ENCODE results near the gene PLEKHG5.
A peak's percentile ranks its signal among the peaks of the same experiment; 100 is the strongest.

The PLEKHG5 gene

GRCh38 chr1:6491480-6491962 is at the start of gene PLEKHG5:
TSS of gene PLEKHG5 (minus strand) at chr1:6491667. CDS start at chr1:6477571, 14,096 bp downstream.
- DNase-seq, result peak; percentile 93

- DNase-seq, result peak; percentile 52
These were observed 47.5 kb upstream of the PLEKHG5 start for GRCh38 chr1:6538956-6539355.

- no peak for DNase-seq
These were observed 44.8 kb upstream of the PLEKHG5 start for GRCh38 chr1:6536291-6536690.

GRCh38 chr1:6535214-6535613 is 43.7 kb upstream of the PLEKHG5 start:
- no peak for DNase-seq

GRCh38 chr1:6534248-6534822 is 42.9 kb upstream of the PLEKHG5 start:
- DNase-seq, result no peak

- DNase-seq, result no peak
These were observed 40.5 kb upstream of the PLEKHG5 start for GRCh38 chr1:6531996-6532395.

GRCh38 chr1:6530504-6531160 is 39.2 kb upstream of the PLEKHG5 start:
- no peak for DNase-seq

- DNase-seq, result no peak
These were observed 37.0 kb upstream of the PLEKHG5 start for GRCh38 chr1:6528492-6528891.

GRCh38 chr1:6526316-6526715 is 34.8 kb upstream of the PLEKHG5 start:
- DNase-seq, result no peak

GRCh38 chr1:6523566-6523965 is 32.1 kb upstream of the PLEKHG5 start:
- DNase-seq, result peak; percentile 22

- DNase-seq, result no peak
These were observed 30.1 kb upstream of the PLEKHG5 start for GRCh38 chr1:6521536-6521935.

- peak; percentile 48 for DNase-seq
These were observed 28.6 kb upstream of the PLEKHG5 start for GRCh38 chr1:6519935-6520671.

GRCh38 chr1:6519491-6519934 is 28.0 kb upstream of the PLEKHG5 start:
- DNase-seq, result no peak

GRCh38 chr1:6517435-6517851 is 26.0 kb upstream of the PLEKHG5 start:
- DNase-seq, result peak; percentile 42

GRCh38 chr1:6515771-6516170 is 24.3 kb upstream of the PLEKHG5 start:
- no peak for DNase-seq

GRCh38 chr1:6513320-6513801 is 21.9 kb upstream of the PLEKHG5 start:
- DNase-seq, result no peak

GRCh38 chr1:6512908-6513280 is 21.4 kb upstream of the PLEKHG5 start:
- no peak for DNase-seq

- no peak for DNase-seq
These were observed 20.9 kb upstream of the PLEKHG5 start for GRCh38 chr1:6512245-6512907.

GRCh38 chr1:6511561-6512244 is 20.2 kb upstream of the PLEKHG5 start:
- no peak for DNase-seq

GRCh38 chr1:6511056-6511455 is 19.6 kb upstream of the PLEKHG5 start:
- DNase-seq, result no peak

- DNase-seq, result no peak
These were observed 19.0 kb upstream of the PLEKHG5 start for GRCh38 chr1:6510493-6510892.

GRCh38 chr1:6509919-6510291 is 18.4 kb upstream of the PLEKHG5 start:
- DNase-seq, result no peak

All from fibroblast of skin of right biceps (primary cell).